Globus pallidus (tissue), 1 donor: Measurements from ENCODE around the gene BHMT.
"Not testable (repeated sequence)": the region's sequence is repeated elsewhere in the genome, so short reads cannot be mapped to it uniquely, and the experiment has no call there.

Experiments
- DNase-seq: peaks from one replicate; pipeline ENCODE4 v3.0.0-alpha.2; 2015; ENCODE audit warnings: low spot score

BHMT gene

DNA sequence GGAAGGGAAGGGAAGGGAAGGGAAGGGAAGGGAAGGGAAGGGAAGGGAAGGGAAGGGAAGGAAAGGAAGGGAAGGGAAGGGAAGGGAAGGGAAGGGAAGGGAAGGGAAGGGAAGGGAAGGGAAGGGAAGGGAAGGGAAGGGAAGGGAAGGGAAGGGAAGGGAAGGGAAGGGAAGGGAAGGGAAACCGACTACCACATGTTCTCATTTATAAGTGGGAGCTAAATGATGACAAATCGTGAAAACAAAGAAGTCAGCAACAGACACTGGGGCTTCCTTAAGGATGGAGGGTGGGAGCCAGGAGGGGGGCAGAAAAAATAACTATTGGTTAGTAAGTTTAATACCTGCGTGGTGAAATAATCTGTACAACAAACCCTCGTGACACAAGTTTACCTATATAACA is 68.8 kb downstream of the BHMT start:
- not testable (repeated sequence) for DNase-seq

DNA sequence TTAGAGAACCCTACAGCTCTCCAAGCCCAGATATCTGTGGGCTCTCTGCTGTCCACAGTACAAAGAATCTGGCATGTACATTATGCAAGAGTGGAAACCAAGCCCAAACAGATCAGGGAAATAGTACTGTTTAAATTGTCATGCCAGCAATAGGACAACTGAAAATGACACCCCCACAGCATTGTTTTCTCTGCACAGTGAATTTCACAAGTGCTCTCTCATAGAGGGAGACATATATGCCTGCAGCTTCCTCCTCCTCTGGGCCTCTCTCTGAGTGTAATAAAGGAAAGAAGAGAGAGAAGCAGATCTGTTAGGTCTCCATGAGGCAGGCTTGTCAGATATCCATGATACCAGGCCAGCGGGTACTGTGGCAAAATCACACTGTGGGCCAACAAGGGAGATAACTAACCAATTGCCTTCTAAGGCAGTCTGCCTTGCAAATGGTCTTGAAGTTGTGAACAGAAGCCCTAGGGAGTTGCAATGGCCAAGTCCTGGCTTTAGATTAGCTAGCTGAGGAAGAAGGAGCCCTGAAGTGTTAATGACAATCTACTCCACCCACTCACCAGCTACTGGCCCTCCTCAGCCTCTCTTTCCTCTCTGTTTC is 69.9 kb downstream of the BHMT start:
- no peak for DNase-seq
